ENCODE measurements around the gene PRKN. TPM values are rescaled to one million over a fixed set of nuclear protein-coding genes. Genes with fewer than 3 reads are reported as not detected.
A peak's percentile ranks its signal among the peaks of the same experiment; 100 is the strongest.
"Not testable (repeated sequence)": the region's sequence is repeated elsewhere in the genome, so short reads cannot be mapped to it uniquely, and the experiment has no call there.

PRKN gene
- polyA plus RNA-seq, 3 donors: 8.3 to 11.0 (median 9.2) TPM

GRCh38 chr6:162468326-162468725 is 259.2 kb downstream of the PRKN start:
- DNase-seq (ENCODE audit: low read depth in 3 of 3, low spot score in 2 of 3): no peak

GRCh38 chr6:162467679-162468078 is 259.9 kb downstream of the PRKN start:
- no peak for DNase-seq (ENCODE audit: low read depth in 3 of 3, low spot score in 2 of 3)

- no peak for DNase-seq (ENCODE audit: low read depth in 3 of 3, low spot score in 2 of 3)
Measured at GRCh38 chr6:162463576-162463975, 264.0 kb downstream of the PRKN start.

GRCh38 chr6:162459985-162460384 is 267.6 kb downstream of the PRKN start:
- no peak for DNase-seq (ENCODE audit: low read depth in 3 of 3, low spot score in 2 of 3)

GRCh38 chr6:162450358-162450757 is 277.2 kb downstream of the PRKN start:
- no peak for DNase-seq (ENCODE audit: low read depth in 3 of 3, low spot score in 2 of 3)

GRCh38 chr6:162448294-162448693 is 279.3 kb downstream of the PRKN start:
- DNase-seq (ENCODE audit: low read depth in 3 of 3, low spot score in 2 of 3): no peak

GRCh38 chr6:162443101-162443500 is 284.5 kb downstream of the PRKN start:
- peak; percentile 1 to 36 (median 17) for DNase-seq (ENCODE audit: low read depth in 3 of 3, low spot score in 2 of 3)

- DNase-seq (ENCODE audit: low read depth in 3 of 3, low spot score in 2 of 3): peak; percentile 10 to 33 (median 14)
Measured at GRCh38 chr6:162442687-162443086, 284.9 kb downstream of the PRKN start.

GRCh38 chr6:162441991-162442390 is 285.6 kb downstream of the PRKN start:
- DNase-seq (ENCODE audit: low read depth in 3 of 3, low spot score in 2 of 3): no peak

- DNase-seq (ENCODE audit: low read depth in 3 of 3, low spot score in 2 of 3): no peak
Measured at GRCh38 chr6:162438980-162439379, 288.6 kb downstream of the PRKN start.

- no peak for DNase-seq (ENCODE audit: low read depth in 3 of 3, low spot score in 2 of 3)
Measured at GRCh38 chr6:162435071-162435470, 292.5 kb downstream of the PRKN start.

- DNase-seq (ENCODE audit: low read depth in 3 of 3, low spot score in 2 of 3): no peak
Measured at GRCh38 chr6:162421004-162421403, 306.6 kb downstream of the PRKN start.

GRCh38 chr6:162416831-162417537 is 310.6 kb downstream of the PRKN start:
- DNase-seq (ENCODE audit: low read depth in 3 of 3, low spot score in 2 of 3): no peak

- no peak for DNase-seq (ENCODE audit: low read depth in 3 of 3, low spot score in 2 of 3)
Measured at GRCh38 chr6:162416307-162416706, 311.3 kb downstream of the PRKN start.

- DNase-seq (ENCODE audit: low read depth in 3 of 3, low spot score in 2 of 3): no peak
Measured at GRCh38 chr6:162409741-162410691, 317.6 kb downstream of the PRKN start.

GRCh38 chr6:162408826-162409535 is 318.6 kb downstream of the PRKN start:
- no peak for DNase-seq (ENCODE audit: low read depth in 3 of 3, low spot score in 2 of 3)

GRCh38 chr6:162404951-162405350 is 322.6 kb downstream of the PRKN start:
- no peak for DNase-seq (ENCODE audit: low read depth in 3 of 3, low spot score in 2 of 3)

- no peak for DNase-seq (ENCODE audit: low read depth in 3 of 3, low spot score in 2 of 3)
Measured at GRCh38 chr6:162403031-162403430, 324.5 kb downstream of the PRKN start.

- no peak for DNase-seq (ENCODE audit: low read depth in 3 of 3, low spot score in 2 of 3)
Measured at GRCh38 chr6:162395181-162395580, 332.4 kb downstream of the PRKN start.

- DNase-seq (ENCODE audit: low read depth in 3 of 3, low spot score in 2 of 3): not testable (repeated sequence)
Measured at GRCh38 chr6:162390961-162391811, 336.4 kb downstream of the PRKN start.
